Ovary (tissue), 9 donors: ENCODE data around the gene AMOTL1. TPM values are rescaled to one million over a fixed set of nuclear protein-coding genes. Genes with fewer than 3 reads are reported as not detected.

Source experiments
- DNase-seq, 5 donors: peaks; one replicate each; pipeline ENCODE4 v3.0.0-alpha.2; 2019 to 2020
- H3K27ac ChIP-seq, 2 donors: fragments of 200-600 bp; one replicate each; pipeline versions ENCODE4 v1.5.1 to v1.8.0; 2019 to 2022
- H3K27me3 ChIP-seq: fragments of 200-600 bp; one replicate; pipeline ENCODE4 v1.8.0; 2022
- H3K36me3 ChIP-seq: fragments of 200-600 bp; sonication (generic); one replicate; pipeline ENCODE4 v1.5.1; 2019
- H3K4me1 ChIP-seq: one replicate; pipeline ENCODE4 v1.8.1; 2013; ENCODE audit warnings: mild to moderate bottlenecking, moderate library complexity; ENCODE audit not compliant: insufficient read depth
- H3K4me3 ChIP-seq: fragments of 200-600 bp; sonication (generic); one replicate; pipeline ENCODE4 v1.5.1; 2017
- H3K9me3 ChIP-seq, 2 donors: fragments of 200-600 bp in 1 of 2; sonication (generic) in 1 of 2; one replicate each; pipeline versions ENCODE4 v1.5.1 to v1.8.1; 2013 to 2019; ENCODE audit warnings: mild to moderate bottlenecking in 1 of 2, moderate library complexity in 1 of 2
- EP300 ChIP-seq: sonication (generic); formaldehyde crosslinking; IDR thresholded peaks from one replicate; pipeline ENCODE4 v1.6.1; 2017; ENCODE audit warnings: antibody characterized with exemption
- POLR2A ChIP-seq: fragments of 450-650 bp; IDR thresholded peaks from one replicate; pipeline ENCODE4 v1.6.1; 2017; ENCODE audit warnings: antibody characterized with exemption, mild to moderate bottlenecking, moderate library complexity
- WGBS, 3 donors: extraction: QIAGEN DNeasy Blood & Tissue Kit in 1 of 3; methylation state at CpG; one replicate each; pipeline versions ENCODE4 v1.1.5 to v1.1.7; 2013 to 2017; 5-methylcytosine and 5-hydroxymethylcytosine counted together
- intact Hi-C, 4 donors: fragments of 100-400 bp; cut with DNase I; formaldehyde crosslinking; loops; one replicate each; pipeline versions ENCODE4 v1.11.0 to v1.15.1; 2022 to 2023
- polyA plus RNA-seq, 2 donors: library from polyadenylated mRNA; stranded (reverse); fragments of 200-250 nt in 1 of 2; fragments of 350-450 nt in 1 of 2; fragmentation: Illumina TruSeq in 1 of 2; extraction: RNeasy Lipid Tissue Mini Kit (QIAGEN cat#74804) in 1 of 2; gene quantifications; one replicate each; pipeline ENCODE4 v1.2.3, GENCODE V29; 2013 to 2014
- total RNA-seq, 7 donors: library from RNA; depleted of rRNA in 2 of 7; stranded (reverse); fragments of >200 nt in 2 of 7; fragmentation: NEBNext Ultra II Directional in 3 of 7; extraction: Animal tissue kit (Norgen Biotek cat#: 25700) in 3 of 7; gene quantifications; one replicate each; pipeline versions ENCODE4 v1.1.0 to v1.2.4, GENCODE V29; 2016 to 2023
- TF ChIP-seq, protein P1 (sequence below), 3 donors: fragments of 450-650 bp in 2 of 3; fragments of 200-600 bp in 1 of 3; IDR thresholded peaks; one replicate each; pipeline versions ENCODE4 v1.5.1 to v1.8.0; 2016 to 2022; ENCODE audit warnings: antibody characterized with exemption in 3 of 3, mild to moderate bottlenecking in 1 of 3
- donor health status: DM: no; HTN: no; CAD: no; lungs with moderate emphysema.
- donor health status: DM: no; HTN: no; CAD: no.
- donor health status: Bipolar disorder and iron deficiency.
- donor health status: DM: yes; HTN: yes; CAD: no.
- donor health status: DM: no; HTN: no; CAD: no.
- donor health status: DM: yes; HTN: yes; CAD: no.

AMOTL1 gene
- total and polyA plus RNA-seq, 9 donors = 5.4 to 24.8 (median 13.6) TPM

DNA sequence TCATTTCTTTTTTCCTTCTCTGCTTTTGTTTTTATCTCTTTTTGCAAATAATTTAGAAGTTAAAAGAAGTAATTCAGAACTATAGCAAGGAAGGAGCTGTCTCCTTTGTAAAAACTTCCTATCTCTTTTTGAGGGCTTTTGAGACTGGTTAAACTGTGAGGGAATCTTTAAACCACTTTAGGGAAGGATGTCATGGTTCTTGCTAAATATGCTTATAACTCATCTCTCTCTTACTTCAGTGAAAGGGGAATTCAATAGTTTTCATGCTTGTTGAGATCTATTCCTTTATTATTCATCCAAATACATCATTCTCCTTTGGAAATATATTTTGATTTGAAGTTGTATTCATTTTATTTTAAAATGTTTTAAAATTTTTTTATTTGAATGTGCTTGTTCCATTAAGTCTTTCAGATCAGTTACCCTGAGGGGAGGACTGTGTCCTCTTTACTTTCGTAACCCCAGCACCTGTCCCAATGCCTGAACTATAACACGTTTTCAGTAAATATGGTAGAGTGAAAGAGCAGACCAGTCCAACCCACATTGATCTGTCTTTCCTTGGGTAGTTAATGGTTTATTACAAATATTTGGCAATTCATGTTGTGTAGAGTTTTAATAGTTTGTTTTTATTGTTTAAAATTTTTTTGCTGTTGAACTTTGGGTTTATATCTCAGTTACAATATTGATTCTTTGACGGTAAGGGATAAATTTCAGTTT, 27.5 kb downstream of the AMOTL1 start:
- Histone ChIP-seq H3K27ac (no peak overlapping the region), H3K9me3 (no peaks in the 10 kb centered on the region), H3K27me3 (no peaks in the 10 kb centered on the region), H3K36me3 (no peaks in the 10 kb centered on the region), H3K4me3 (no peak overlapping the region), H3K4me1 (peaks cover 23% of the 10 kb centered on the region)
- intact Hi-C loops = no loop called here
- TF ChIP-seq POLR2A (no peak), EP300 (no peak)
- TF ChIP-seq, protein P1, sequence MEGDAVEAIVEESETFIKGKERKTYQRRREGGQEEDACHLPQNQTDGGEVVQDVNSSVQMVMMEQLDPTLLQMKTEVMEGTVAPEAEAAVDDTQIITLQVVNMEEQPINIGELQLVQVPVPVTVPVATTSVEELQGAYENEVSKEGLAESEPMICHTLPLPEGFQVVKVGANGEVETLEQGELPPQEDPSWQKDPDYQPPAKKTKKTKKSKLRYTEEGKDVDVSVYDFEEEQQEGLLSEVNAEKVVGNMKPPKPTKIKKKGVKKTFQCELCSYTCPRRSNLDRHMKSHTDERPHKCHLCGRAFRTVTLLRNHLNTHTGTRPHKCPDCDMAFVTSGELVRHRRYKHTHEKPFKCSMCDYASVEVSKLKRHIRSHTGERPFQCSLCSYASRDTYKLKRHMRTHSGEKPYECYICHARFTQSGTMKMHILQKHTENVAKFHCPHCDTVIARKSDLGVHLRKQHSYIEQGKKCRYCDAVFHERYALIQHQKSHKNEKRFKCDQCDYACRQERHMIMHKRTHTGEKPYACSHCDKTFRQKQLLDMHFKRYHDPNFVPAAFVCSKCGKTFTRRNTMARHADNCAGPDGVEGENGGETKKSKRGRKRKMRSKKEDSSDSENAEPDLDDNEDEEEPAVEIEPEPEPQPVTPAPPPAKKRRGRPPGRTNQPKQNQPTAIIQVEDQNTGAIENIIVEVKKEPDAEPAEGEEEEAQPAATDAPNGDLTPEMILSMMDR (IDR thresholded peaks at IDR 0.05) = no peak
- WGBS, 3 donors = 83 to 88% (median 85%) methylated on average over 3 of the region's 3 CpGs
- DNase-seq = no peak

GRCh38 chr11:94796190-94796580, 28.0 kb downstream of the AMOTL1 start:
- no peaks in the 10 kb centered on the region for H3K9me3 ChIP-seq
- intact Hi-C loops = no loop called here
- no peaks in the 10 kb centered on the region for H3K27me3 ChIP-seq
- 63 to 79% (median 66%) methylated on average over 2 of the region's 2 CpGs for WGBS, 3 donors
- no peaks in the 10 kb centered on the region for H3K36me3 ChIP-seq
- H3K4me3 ChIP-seq = no peak overlapping the region
- H3K4me1 ChIP-seq = peaks cover 27% of the 10 kb centered on the region
- H3K27ac ChIP-seq = no peak overlapping the region
- no peak for TF ChIP-seq POLR2A
- TF ChIP-seq EP300 = no peak
- TF ChIP-seq, protein P1 (IDR thresholded peaks at IDR 0.05) = no peak
- no peak for DNase-seq

- peaks cover 25% of the 10 kb centered on the region for H3K4me1 ChIP-seq
- H3K4me3 ChIP-seq = no peak overlapping the region
- intact Hi-C loops = no loop called here
- no peaks in the 10 kb centered on the region for H3K36me3 ChIP-seq
- no peak overlapping the region for H3K27ac ChIP-seq
- no peak for DNase-seq
- TF ChIP-seq EP300 = no peak
- TF ChIP-seq, protein P1 (IDR thresholded peaks at IDR 0.05) = no peak
- no peak for TF ChIP-seq POLR2A
- no peaks in the 10 kb centered on the region for H3K27me3 ChIP-seq
- WGBS, 3 donors = 74 to 76% (median 74%) methylated on average over 4 of the region's 4 CpGs
- no peaks in the 10 kb centered on the region for H3K9me3 ChIP-seq
Measured at GRCh38 chr11:94796863-94797262, 28.7 kb downstream of the AMOTL1 start.

- TF ChIP-seq, protein P1 (IDR thresholded peaks at IDR 0.05) = no peak
- TF ChIP-seq EP300 = no peak
- TF ChIP-seq POLR2A = no peak
Measured at GRCh38 chr11:94799726-94800125, 31.6 kb downstream of the AMOTL1 start.

More at GRCh38 chr11:94799726-94800125, 31.6 kb downstream of the AMOTL1 start:
- Histone ChIP-seq H3K4me1 (peaks cover 16% of the 10 kb centered on the region), H3K36me3 (no peaks in the 10 kb centered on the region), H3K9me3 (no peaks in the 10 kb centered on the region), H3K27ac (no peak overlapping the region), H3K4me3 (no peak overlapping the region), H3K27me3 (no peaks in the 10 kb centered on the region)
- no peak for DNase-seq
- intact Hi-C loops = no loop called here
- 92 to 95% (median 93%) methylated on average over 17 of the region's 17 CpGs for WGBS, 3 donors
